ENCODE results near the gene AK9. TPM values are rescaled to one million over a fixed set of nuclear protein-coding genes. Genes with fewer than 3 reads are reported as not detected.
A peak's percentile ranks its signal among the peaks of the same experiment; 100 is the strongest.

AK9 gene
- total and polyA plus RNA-seq, 10 of the 15 experiments (the other 5 are each of a cell fraction or from before 2014, with no cell fraction given): 2.1 to 7.4 (median 4.2) TPM

DNA sequence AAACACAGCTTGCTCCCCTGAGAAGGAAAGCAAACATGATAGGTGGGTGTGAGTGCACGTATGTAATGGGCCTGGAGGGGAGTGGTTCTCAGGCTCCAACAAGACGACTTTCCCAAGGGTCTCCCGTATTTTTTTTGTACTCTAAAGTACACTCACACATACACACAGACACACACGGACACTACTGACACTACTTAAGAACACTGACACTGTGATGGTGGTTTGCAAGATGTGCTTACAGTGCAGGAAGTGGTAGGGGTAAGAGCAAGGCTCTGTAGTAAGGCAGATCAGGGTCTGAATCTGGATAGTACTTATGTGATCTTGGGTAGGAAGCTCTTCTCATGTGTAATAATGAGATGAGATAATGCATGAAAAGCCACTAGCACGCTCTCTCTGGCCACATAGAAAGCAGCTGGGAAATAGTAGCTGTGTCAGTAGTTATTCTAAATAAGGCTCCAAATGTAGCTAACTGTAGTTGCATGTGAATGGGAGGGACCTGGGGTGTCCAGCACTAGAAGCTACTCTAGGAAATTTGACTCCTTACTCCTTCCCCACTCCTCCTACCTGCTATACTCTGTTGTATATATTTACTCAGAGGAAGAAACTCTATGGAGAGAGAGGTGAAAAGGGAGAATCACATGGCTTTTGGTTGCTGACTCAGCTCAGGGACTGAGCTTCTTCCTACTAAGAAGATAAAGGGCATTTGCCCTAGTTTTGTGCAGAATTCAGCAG lies 199.6 kb downstream of the AK9 start (continued):
- TF ChIP-seq CHD2 (IDR thresholded peaks at IDR 0.05; ENCODE audit: borderline replicate concordance, low read depth, low read length) (no peak), STAT3 (IDR thresholded peaks at IDR 0.05; ENCODE audit: low read depth, low read length) (no peak), MTA2 (IDR thresholded peaks at IDR 0.05; ENCODE audit: low read depth) (no peak), NR2C2 (IDR thresholded peaks at IDR 0.05; ENCODE audit: borderline replicate concordance, control insufficient read depth, insufficient read length, low read depth) (no peak), RUNX3 (IDR thresholded peaks at IDR 0.05; ENCODE audit: low read length) (peak; percentile 69), PAX5 (IDR thresholded peaks at IDR 0.05; ENCODE audit: borderline replicate concordance, low read depth, low read length) (no peak)
- TF ChIP-seq, protein P1, sequence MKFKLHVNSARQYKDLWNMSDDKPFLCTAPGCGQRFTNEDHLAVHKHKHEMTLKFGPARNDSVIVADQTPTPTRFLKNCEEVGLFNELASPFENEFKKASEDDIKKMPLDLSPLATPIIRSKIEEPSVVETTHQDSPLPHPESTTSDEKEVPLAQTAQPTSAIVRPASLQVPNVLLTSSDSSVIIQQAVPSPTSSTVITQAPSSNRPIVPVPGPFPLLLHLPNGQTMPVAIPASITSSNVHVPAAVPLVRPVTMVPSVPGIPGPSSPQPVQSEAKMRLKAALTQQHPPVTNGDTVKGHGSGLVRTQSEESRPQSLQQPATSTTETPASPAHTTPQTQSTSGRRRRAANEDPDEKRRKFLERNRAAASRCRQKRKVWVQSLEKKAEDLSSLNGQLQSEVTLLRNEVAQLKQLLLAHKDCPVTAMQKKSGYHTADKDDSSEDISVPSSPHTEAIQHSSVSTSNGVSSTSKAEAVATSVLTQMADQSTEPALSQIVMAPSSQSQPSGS (IDR thresholded peaks at IDR 0.05; ENCODE audit: low read length): 0 out of 2 replicates have a peak, but pooled peaks have one; percentile 63

DNA sequence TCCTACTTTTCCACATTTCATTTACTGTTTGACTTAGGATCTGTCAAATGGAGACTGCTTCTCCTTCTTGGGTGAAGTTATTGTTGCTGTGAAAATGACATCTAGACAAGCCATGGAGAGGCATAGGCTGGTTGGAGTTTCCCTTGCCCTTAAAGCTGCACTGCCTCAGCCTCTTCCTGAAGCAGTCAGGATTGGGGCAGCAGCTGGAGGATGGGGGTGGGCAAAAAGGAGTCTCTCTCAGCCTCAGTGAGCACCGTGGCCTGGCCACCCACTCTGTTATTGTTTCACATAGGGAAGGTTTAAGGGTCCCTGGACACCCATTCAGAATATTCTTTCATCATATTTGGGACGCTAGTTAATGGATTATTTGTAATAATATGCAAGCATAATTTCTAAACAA lies 200.3 kb downstream of the AK9 start:
- no peak overlapping the region for H3K4me2 ChIP-seq (ENCODE audit: control insufficient read depth, insufficient read depth)
- ChIA-PET RAD21 (ENCODE audit: unreplicated experiment) (interaction anchor here (0.7 to 2.0 kb wide), 11 partner anchors 8 to 1042 kb away, joined by 3 to 7 read pairs (median 4); partner anchors contain the start of genes AK9 and FIG4), CTCF (interaction anchor here (0.6 to 1.3 kb wide), 3 partner anchors 206 to 1009 kb away, joined by 3 to 5 read pairs (median 4); no protein-coding TSS in a partner anchor), SMC1A (ENCODE audit: uncharacterized antibody, unreplicated experiment) (interaction anchor here (1.1 to 2.5 kb wide), 7 partner anchors 11 to 203 kb away, joined by 3 to 12 read pairs (median 5); partner anchors contain the start of genes MICAL1, PPIL6 and SMPD2), POLR2A (interaction anchor here (0.7 to 1.7 kb wide), 3 partner anchors 49 to 840 kb away, joined by 3 to 10 read pairs (median 5); no protein-coding TSS in a partner anchor)
- TF ChIP-seq NFYB (IDR thresholded peaks at IDR 0.05; ENCODE audit: insufficient read depth, low read depth, low read length) (no peak), ZNF384 (IDR thresholded peaks at IDR 0.05; ENCODE audit: borderline replicate concordance, low read depth, low read length) (no peak), FOXK2 (IDR thresholded peaks at IDR 0.05) (no peak), ZSCAN29 (IDR thresholded peaks at IDR 0.05) (no peak)
- no peaks in the 10 kb centered on the region for H3K79me2 ChIP-seq (ENCODE audit: control insufficient read depth, insufficient read depth, low read length)
- H3K4me1 ChIP-seq (ENCODE audit: control insufficient read depth, insufficient read depth, low read length): no peaks in the 10 kb centered on the region
- BruUV-seq (replicated peaks): no TSS peak
- in situ Hi-C loops (cut with MboI) (no loop called here), intact Hi-C loops (cut with micrococcal nuclease; ENCODE audit: unreplicated experiment) (no loop called here)
- no peaks in the 10 kb centered on the region; a peak in 1 of 4 replicates for H3K27me3 ChIP-seq (replicated peaks in 1 of 2; ENCODE audit: control insufficient read depth in 2 of 2, insufficient read depth in 2 of 2, low read length in 1 of 2)
- H3K9ac ChIP-seq (ENCODE audit: control insufficient read depth, insufficient read depth, low read length): no peak overlapping the region
- ATAC-seq (peak; percentile 50), FAIRE-seq (no peak), DNase-seq (ENCODE audit: low read depth, low spot score) (no peak)
- no peak overlapping the region for H3K4me3 ChIP-seq
- no peaks in the 10 kb centered on the region for H4K20me1 ChIP-seq (ENCODE audit: control insufficient read depth, insufficient read depth)
- no peaks in the 10 kb centered on the region for H3K9me3 ChIP-seq (replicated peaks; ENCODE audit: control insufficient read depth, insufficient read depth, low read length)
- 48% methylated on average over 2 of the region's 2 CpGs for WGBS (ENCODE audit: insufficient coverage, insufficient replicate concordance, low lambda C conversion rate, missing lambda C conversion rate)
- H3K36me3 ChIP-seq (ENCODE audit: control insufficient read depth in 2 of 2, insufficient read depth in 2 of 2, low read length in 1 of 2): no peaks in the 10 kb centered on the region
- no peak overlapping the region; the same call in 1 of the 2 replicates for H2AFZ ChIP-seq (ENCODE audit: control insufficient read depth, low read depth, low read length)
- no peak overlapping the region for H3K27ac ChIP-seq (ENCODE audit: control insufficient read depth, insufficient read depth)

All from GM12878 (cell line).